CD4-positive, alpha-beta T cell treated with Interleukin-2 at 100 ng/mL for 4 hours (primary cell): ENCODE data around the gene KIF26B.
"Not testable (repeated sequence)": the region's sequence is repeated elsewhere in the genome, so short reads cannot be mapped to it uniquely, and the experiment has no call there.

Experiments used
- DNase-seq: peaks from one replicate; pipeline ENCODE4 v3.0.0-alpha.2; 2020; ENCODE audit warnings: low spot score

Gene KIF26B

DNA sequence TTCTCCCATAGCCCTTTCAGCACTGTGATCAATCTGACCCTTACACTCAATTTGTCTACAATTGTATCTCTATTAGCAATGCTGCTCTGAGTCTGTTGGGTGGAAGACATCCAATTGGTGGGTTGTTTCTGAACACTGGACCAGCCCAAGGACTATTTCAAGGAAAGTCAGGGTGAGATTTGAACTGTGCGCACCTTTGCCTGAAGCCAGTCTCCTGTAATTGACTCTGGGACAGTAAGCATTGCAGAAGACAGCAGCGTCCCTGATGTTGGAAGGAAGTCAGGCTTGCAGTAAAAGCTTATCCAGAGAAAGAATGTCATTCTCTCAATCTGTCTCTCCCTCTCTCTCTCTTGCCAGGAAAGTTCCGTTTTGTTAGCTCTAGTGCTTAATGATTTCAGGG, 233.9 kb downstream of the KIF26B start:
- DNase-seq, result no peak

DNA sequence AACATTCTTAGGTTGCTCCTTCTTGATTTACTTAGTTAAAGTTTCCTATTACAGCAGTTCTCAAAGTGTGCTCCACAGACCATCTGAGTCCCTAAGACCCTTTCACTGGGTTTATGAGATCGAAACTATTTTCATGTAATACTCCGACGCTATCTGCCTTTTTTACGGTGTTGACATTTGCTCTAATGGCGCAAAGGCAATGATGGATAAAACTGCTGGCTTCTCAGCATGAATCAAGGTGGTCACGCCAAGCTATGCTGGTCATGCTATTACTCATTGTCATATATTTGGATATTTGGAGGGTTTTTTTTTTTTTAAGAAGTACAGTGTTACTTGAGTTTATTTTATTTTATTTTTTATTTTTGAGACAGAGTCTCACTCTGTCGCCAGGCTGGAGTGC, 235.1 kb downstream of the KIF26B start:
- no peak for DNase-seq

DNA sequence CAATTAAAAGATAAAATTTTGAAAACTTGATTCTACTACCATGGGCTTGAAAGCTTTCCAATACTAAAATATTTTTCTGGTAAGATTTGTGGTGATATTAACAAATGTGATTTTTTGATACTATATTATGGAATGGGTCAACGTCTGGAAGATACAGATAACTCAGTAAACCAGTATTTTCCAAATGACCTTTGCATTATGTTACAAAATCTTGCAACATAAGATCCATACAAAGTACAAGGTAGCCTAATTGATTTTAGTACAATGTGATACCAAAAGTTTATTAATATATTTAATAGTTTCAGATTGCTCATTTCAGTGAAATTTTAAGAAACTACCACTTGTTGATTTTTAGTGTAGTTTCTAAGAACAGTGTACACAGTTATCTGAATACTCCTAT, 236.2 kb downstream of the KIF26B start:
- DNase-seq, result no peak

- no peak for DNase-seq
Measured at GRCh38 chr1:245393694-245394093, 238.9 kb downstream of the KIF26B start.

DNA sequence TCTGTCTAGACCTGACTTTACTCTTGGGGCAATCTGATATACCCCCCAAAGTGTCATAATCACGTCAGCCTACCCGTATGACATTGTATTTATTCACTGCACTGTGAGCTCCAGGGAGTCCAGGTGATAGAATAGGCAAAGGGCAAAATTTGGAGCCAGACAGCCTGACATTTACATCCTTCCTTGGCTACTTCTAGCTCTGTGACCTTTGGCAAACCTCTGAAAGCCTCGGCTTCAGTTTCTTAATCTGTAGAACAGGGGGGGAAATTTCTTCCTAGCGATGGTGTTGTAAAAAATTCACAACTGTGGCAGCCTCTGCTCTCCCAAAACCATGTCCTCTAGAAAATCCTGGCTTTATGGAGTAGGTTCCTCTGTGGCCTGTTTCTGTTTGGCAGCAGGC, 240.9 kb downstream of the KIF26B start:
- DNase-seq, result no peak

DNA sequence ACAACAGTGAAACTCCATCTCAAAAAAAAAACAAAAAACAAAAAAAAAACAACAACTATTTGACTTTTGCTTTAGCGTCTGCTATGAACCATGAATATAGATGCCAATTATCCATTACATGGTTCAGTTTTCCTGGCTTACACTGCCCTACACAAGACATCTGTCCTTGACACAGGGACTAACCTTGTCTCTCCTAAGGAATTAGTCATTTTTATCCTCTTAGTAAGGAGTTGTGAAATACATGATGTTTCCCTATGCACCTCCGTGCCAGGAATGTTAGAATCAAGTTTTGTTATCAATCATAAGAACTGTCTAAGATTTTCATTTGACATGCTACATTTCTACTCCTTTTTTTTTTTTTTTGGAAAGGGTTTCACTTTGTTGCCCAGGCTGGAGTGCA, 241.8 kb downstream of the KIF26B start:
- no peak for DNase-seq

GRCh38 chr1:245397771-245398170, 243.0 kb downstream of the KIF26B start:
- no peak for DNase-seq

DNA sequence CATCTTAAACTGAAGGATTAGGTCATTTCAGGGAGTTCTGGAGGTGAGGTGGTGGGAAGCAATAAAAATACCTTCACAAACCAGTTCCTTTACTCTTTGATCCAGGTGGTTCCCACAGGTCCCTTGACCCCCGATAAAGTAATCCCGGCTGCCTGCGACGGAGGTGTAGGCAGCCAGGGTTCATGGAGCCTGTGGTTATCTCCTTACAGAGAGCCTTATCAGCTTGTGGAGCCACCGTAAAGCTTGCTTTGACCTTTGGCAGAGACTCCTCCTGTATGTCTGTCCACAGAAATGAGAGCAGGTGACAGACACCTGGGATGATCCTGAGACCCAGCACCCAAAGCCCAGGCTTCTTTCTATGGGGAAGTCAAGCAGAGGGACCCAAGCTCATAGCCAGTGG, 243.4 kb downstream of the KIF26B start:
- no peak for DNase-seq

DNA sequence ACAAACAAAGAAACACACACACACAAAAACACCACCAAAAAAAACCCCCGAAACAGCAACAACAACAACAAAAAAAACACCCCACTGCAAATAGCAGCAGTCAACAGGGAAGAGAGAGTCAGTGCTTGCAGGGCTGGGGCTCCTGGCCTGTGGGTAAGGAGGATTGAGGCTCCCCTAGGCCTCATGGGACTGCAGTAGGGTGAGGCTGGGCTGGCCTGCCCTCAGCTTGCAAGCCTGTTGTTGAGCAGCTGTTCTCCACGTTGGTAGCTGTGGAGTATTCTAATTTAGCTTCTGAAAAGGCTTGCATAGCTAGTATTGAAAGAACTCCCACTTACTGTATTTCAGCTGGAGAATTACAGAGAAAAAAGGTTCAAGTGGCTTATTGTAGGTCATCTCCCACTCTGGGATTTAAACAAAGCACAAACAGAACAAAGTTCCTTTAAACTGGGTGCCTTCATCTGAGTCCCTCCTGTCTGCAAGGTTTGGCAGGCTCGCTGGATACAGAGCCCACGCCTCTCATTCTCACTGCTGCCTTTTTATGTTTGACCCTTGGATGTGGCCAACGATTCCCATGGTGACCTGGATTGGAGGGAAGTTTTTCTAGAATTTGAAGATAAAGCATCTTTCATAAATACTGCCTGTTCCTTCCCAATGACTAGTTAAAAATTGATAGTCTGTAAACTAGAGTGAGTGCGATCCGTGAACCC, 247.2 kb downstream of the KIF26B start:
- no peak for DNase-seq

DNA sequence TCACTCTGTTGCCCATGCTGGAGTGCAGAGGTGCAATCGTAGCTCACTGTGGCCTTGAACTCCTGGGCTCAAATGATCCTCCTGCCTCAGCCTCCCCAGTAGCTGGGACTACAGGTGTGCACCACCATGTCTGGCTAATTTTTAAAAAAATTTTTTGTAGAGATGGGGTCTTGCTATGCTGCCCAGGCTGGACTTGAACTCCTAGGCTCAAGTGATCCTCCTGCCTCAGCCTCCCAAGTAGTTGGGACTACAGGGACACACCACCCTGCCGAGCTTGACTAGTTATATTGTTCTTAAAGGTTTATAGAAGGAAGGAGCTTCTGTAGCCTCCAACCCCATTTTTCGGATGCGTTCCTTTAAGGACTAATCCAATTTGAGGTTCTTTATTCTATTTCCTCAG, 248.2 kb downstream of the KIF26B start:
- DNase-seq, result not testable (repeated sequence)

DNA sequence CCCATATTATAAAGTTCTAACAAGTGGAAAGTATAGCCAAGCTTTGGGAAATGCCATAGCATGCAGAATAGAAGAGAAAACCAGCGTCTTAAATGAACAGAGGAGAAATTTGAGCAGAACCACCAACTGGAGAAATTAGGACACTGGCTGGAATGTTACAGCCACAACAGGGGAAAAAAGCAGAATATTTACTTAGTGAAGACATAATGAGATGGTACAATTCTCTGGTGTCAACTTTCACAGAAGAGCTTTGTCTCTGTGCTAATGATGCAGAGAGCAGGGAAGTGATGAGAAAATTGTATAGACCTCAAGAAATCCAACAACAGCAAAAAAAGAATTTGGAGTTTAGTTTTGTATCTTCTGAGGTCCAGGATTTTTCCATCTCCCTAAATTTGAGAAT, 249.7 kb downstream of the KIF26B start:
- DNase-seq, result no peak

DNA sequence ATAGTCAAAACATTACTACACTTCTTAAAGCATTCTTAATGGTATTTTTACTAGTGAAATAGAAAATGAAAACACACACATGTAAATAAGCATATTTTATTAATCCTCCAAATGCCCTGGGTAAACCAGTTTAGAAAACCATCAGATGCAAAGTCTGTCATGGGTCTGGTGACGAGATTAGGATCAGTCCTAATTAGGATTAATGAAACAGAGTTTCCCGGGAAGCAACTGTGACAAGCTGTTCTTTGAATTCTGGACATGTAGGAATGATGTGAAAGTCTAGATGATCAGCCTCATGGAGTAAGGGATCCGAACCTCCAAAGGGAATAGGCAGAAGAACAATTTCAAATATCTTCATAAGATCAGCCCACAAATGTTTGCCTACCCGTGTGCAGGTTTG, 250.2 kb downstream of the KIF26B start:
- no peak for DNase-seq

DNA sequence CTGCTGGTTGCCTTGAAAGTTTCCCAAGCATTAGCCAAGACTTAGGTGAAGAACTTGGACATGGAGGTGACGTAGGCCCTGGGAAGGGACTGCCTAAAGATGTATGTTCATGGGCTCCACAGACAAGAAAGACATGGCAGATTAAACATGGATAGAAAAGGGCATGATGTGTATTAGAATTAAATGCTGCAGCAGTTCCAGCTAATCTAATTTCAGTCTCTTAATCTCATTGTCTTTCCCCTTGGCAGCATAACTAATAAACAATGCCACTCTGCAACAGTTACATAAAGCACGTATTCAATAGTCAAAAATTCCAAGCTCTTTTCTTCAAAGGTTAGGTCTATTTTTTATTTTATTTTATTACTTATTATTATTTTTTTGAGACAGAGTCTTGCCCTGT, 251.6 kb downstream of the KIF26B start:
- no peak for DNase-seq

DNA sequence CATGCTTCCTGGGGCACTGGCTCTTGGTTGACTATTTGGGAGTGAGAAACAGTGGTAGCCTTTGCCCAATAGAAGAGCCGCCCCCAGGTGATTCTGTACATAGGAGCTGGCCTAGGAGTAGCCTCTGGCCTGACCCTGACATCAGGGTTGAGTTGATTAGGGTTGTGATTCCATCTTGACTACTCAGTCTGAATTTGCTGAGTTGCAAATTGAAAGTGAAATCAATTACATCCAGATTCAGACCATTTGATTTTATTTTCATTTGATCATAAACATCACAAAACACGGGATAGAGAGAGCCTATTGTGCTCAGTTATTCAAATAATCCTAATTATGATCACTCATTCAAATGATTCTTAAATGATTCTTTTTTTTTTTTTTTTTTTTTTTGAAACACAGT, 253.2 kb downstream of the KIF26B start:
- no peak for DNase-seq

DNA sequence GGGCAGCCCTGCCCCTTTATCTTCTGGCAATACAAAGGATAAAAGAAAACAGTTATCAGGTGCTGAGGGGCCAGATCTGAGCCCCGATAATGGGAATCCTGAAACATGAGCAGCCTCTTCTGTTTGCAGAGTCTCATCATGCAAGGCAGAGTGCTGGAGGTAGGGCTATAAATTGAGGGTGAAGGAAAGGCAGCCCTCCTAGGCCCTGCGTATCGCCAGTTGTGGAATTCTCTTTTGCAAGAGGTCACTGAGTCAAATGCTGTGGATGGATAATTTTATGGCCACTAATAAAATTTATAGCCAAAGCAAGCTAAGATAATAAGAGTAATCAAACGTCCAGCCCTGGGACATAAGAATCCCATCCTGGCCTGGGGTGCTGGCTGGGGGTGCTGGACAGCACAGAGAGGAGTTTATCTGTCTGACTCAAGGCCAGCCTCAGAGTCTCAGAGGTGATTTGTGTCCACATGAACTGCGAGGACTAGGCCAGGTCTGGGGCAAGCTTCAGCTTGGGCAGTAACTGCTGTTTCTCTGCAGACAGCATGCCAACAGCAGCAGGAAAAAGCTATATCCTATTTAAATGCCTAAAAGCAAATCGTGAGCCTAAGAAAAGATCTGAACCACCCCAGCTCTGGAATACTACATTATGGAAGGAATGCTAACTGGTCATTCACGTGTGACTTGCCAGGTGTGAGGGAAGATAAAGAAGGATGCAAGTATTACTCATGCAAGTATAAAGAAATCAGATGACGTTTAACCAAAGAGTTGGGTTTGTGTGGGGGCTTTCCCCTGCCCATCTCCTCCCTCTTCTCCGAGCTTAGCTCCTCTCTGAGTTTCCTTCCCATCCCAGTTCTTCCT, 254.8 kb downstream of the KIF26B start:
- no peak for DNase-seq

GRCh38 chr1:245411245-245412036, 256.7 kb downstream of the KIF26B start:
- no peak for DNase-seq

GRCh38 chr1:245412306-245412705, 257.5 kb downstream of the KIF26B start:
- no peak for DNase-seq

GRCh38 chr1:245416781-245417180, 262.0 kb downstream of the KIF26B start:
- no peak for DNase-seq

DNA sequence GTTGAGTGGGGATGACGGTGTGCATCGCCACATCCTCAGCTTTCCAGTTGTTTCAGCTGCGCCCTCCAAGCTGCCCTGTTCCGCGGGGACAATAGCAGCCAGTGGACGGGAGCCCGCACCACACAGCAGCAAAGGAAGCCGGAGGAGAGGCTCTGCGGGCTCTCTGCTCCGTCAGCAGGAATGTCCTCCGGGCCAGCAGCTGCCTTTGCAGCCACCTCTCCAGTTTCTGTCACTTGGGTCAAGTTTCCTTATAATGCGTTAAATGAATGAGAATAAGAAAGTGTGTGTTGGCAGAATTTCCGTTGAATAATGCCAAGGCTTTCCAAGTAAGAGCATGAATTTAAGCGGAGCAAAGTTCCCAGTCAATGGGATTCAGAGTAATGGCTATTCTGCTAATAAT, 263.3 kb downstream of the KIF26B start:
- DNase-seq, result no peak

- no peak for DNase-seq
Measured at GRCh38 chr1:245419461-245419978, 264.7 kb downstream of the KIF26B start.

DNA sequence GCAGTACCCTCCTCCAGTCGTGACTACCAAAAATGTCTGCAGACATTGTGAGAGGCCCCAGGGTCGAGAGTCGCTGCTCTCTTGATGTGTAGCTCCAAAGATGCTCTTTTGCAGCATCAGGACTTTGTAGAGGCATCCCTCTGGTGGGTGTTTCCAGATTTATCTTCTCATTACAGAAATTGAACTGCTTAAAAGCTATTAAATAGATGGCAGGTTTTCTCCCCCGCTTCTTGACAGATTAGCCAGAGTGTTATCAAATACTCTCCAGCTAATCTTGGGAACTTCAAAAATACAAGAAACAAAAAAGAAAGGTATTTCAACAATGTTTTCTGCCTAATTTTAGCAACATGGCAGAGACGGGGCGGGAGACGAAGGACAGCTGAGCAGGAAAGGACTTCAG, 265.2 kb downstream of the KIF26B start:
- no peak for DNase-seq

DNA sequence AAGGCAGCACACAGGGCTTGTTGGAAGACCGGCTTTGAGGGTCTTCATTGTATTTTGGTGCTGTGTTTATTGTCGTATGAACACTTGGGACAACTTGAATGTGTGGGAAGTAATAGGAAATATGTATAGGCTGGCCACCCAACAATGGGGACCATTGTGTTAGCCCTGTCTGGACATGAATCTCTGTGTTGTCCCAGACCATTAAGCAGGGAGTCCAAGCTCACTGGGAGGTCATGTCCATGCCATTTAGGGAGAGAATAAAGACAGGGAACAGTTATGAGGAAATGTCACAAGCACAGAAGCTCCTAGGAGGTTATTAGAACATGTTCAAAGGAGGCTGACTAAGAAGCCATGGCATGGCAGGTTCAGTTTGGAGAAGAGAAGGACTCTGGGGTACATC, 266.1 kb downstream of the KIF26B start:
- no peak for DNase-seq

DNA sequence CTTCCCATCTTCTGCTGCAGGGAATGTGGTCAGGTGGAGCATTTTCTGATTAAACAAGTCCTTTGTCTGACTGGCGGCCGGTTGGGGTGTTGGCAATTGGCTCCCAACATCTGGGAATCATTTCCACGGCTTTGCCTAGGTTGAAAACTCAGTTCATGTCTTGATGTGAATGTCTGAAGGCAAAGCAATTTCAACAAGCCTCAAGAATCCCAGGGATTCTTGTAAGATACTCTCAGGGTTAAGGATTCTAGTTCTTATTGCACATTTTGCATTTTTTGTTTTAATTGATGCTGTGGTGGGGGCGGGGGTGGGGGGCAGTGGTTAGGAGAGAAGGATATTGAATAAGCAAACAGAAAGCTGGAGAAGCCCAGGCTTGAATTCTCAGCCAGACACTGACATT, 273.9 kb downstream of the KIF26B start:
- no peak for DNase-seq
